ENCODE measurements around the gene TTLL10. TPM values are rescaled to one million over a fixed set of nuclear protein-coding genes. Genes with fewer than 3 reads are reported as not detected.
"Not testable (repeated sequence)": the region's sequence is repeated elsewhere in the genome, so short reads cannot be mapped to it uniquely, and the experiment has no call there.

TTLL10 gene
- total RNA-seq, 2 experiments from 2014 or later, result not detected

- Mint-ChIP-seq H3K36me3 (no peaks in the 10 kb centered on the region), H3K4me3 (peak overlapping the region; percentile 8), H3K9me3 (no peaks in the 10 kb centered on the region), H3K27ac (peak overlapping the region; percentile 99), H3K27me3 (no peaks in the 10 kb centered on the region), H3K4me1 (peaks cover 4% of the 10 kb centered on the region)
- POLR2A ChIA-PET, result interaction anchor here (0.6 to 1.2 kb wide), 5 partner anchors 10 to 43 kb away, joined by 3 to 4 read pairs (median 3); partner anchors contain the start of gene TTLL10
- ATAC-seq (ENCODE audit: low read depth) (no peak), DNase-seq (no peak)
Observed at GRCh38 chr1:1144843-1145546, 28.7 kb upstream of the TTLL10 start.

DNA sequence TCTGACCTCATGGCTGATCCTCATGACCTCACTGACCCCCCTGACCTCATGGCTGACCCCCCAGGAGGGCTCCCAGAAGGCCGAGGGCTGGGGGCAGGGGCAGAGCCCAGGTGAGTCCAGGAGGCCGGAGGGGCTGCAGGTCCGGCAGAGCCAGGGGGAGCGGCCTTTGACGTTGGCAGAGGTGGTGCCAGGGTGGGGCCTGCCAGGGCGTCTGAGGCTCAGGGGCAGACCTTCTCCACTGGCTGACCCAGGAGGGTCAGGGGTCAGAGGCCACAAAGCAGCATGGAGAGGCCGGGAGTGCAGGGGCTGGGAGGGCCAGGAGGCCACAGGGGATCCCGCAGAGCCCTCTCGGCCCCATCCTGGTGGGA, 28.1 kb upstream of the TTLL10 start:
- Mint-ChIP-seq H3K27me3 (no peaks in the 10 kb centered on the region), H3K4me3 (no peak overlapping the region), H3K4me1 (peaks cover 4% of the 10 kb centered on the region), H3K27ac (peak overlapping the region; percentile 91), H3K9me3 (no peaks in the 10 kb centered on the region), H3K36me3 (no peaks in the 10 kb centered on the region)
- no peak for DNase-seq
- ATAC-seq (ENCODE audit: low read depth), result no peak
- POLR2A ChIA-PET, result no interaction called here

DNA sequence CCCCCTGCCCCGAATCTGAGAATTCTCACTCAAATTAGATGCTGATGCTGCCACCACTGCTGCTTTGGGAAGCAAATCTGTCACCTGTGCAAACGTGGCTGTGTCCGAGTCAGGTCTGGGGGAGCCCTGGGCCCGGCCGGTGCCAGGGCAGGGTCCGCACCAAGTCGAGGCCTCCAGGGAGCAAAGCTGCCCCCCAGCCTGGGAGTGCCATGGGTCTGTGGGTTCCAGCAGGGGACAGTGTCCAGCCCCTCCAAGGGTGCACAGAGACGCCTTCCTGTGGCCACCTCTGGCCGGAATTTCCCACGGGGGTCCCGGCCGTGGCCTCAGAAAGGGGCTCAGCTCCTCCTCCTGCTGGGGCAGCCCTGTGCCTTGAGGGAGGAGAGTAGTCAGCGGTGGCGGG, 27.7 kb upstream of the TTLL10 start:
- peaks cover 4% of the 10 kb centered on the region for H3K4me1 Mint-ChIP-seq
- H3K36me3 Mint-ChIP-seq, result no peaks in the 10 kb centered on the region
- no peaks in the 10 kb centered on the region for H3K9me3 Mint-ChIP-seq
- DNase-seq (no peak), ATAC-seq (ENCODE audit: low read depth) (no peak)
- POLR2A ChIA-PET, result no interaction called here
- H3K27ac Mint-ChIP-seq, result no peak overlapping the region
- H3K27me3 Mint-ChIP-seq, result no peaks in the 10 kb centered on the region
- no peak overlapping the region for H3K4me3 Mint-ChIP-seq

- no peaks in the 10 kb centered on the region for H3K36me3 Mint-ChIP-seq
- H3K27ac Mint-ChIP-seq, result peak overlapping the region; percentile 67
Observed at GRCh38 chr1:1146596-1146995, 27.1 kb upstream of the TTLL10 start.

DNA sequence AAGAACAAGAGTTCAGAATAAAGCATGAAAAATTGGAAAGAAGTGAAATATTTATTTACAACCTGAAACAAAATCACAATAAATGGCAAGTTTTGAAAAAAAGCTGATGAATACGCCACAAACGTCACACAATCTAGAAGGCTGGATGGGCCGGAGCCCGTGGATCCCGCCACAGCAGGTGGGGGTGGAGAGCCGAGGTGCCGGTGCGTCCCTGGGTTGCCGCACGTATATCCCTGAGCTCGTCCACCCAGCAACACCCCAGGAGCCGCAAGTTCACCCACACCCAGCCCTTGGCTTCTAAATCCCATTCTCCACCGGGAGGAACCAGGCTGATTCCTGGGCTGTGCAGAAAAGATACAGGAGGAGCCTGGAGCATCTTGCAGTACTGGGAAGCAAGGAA, 25.6 kb upstream of the TTLL10 start:
- no peak for DNase-seq
- POLR2A ChIA-PET, result no interaction called here
- Mint-ChIP-seq H3K4me3 (no peak overlapping the region), H3K4me1 (peaks cover 3% of the 10 kb centered on the region), H3K27ac (no peak overlapping the region), H3K36me3 (peaks cover 9% of the 10 kb centered on the region), H3K9me3 (peaks cover 12% of the 10 kb centered on the region), H3K27me3 (no peaks in the 10 kb centered on the region)
- ATAC-seq (ENCODE audit: low read depth), result no peak

More at GRCh38 chr1:1146596-1146995, 27.1 kb upstream of the TTLL10 start:
- DNase-seq (no peak), ATAC-seq (ENCODE audit: low read depth) (no peak)
- Mint-ChIP-seq H3K4me3 (no peak overlapping the region), H3K4me1 (peaks cover 4% of the 10 kb centered on the region), H3K27me3 (no peaks in the 10 kb centered on the region), H3K9me3 (no peaks in the 10 kb centered on the region)
- POLR2A ChIA-PET, result no interaction called here

GRCh38 chr1:1148569-1148968, 25.1 kb upstream of the TTLL10 start:
- H3K27ac Mint-ChIP-seq, result no peak overlapping the region
- no peak for DNase-seq
- no peak for ATAC-seq (ENCODE audit: low read depth)
- POLR2A ChIA-PET, result no interaction called here
- peaks cover 16% of the 10 kb centered on the region for H3K9me3 Mint-ChIP-seq
- H3K4me3 Mint-ChIP-seq, result no peak overlapping the region
- no peaks in the 10 kb centered on the region for H3K27me3 Mint-ChIP-seq
- peaks cover 12% of the 10 kb centered on the region for H3K36me3 Mint-ChIP-seq
- peaks cover 3% of the 10 kb centered on the region for H3K4me1 Mint-ChIP-seq

GRCh38 chr1:1149416-1149815, 24.3 kb upstream of the TTLL10 start:
- ATAC-seq (ENCODE audit: low read depth), result no peak

GRCh38 chr1:1150100-1150499, 23.6 kb upstream of the TTLL10 start:
- Mint-ChIP-seq H3K36me3 (peaks cover 12% of the 10 kb centered on the region), H3K27ac (no peak overlapping the region), H3K9me3 (peaks cover 20% of the 10 kb centered on the region), H3K4me3 (no peak overlapping the region), H3K4me1 (no peaks in the 10 kb centered on the region), H3K27me3 (no peaks in the 10 kb centered on the region)
- no peak for DNase-seq
- POLR2A ChIA-PET, result no interaction called here
- ATAC-seq (ENCODE audit: low read depth), result no peak

More at GRCh38 chr1:1149416-1149815, 24.3 kb upstream of the TTLL10 start:
- no peak overlapping the region for H3K4me3 Mint-ChIP-seq
- H3K27ac Mint-ChIP-seq, result no peak overlapping the region
- H3K36me3 Mint-ChIP-seq, result peaks cover 12% of the 10 kb centered on the region
- H3K9me3 Mint-ChIP-seq, result peaks cover 20% of the 10 kb centered on the region
- H3K27me3 Mint-ChIP-seq, result no peaks in the 10 kb centered on the region
- H3K4me1 Mint-ChIP-seq, result no peaks in the 10 kb centered on the region
- no peak for DNase-seq
- POLR2A ChIA-PET, result interaction anchor here (0.7 kb wide), 1 partner anchor 83 kb away, joined by 4 read pairs; the partner anchor contains the start of gene B3GALT6

GRCh38 chr1:1151306-1151705, 22.4 kb upstream of the TTLL10 start:
- Mint-ChIP-seq H3K4me3 (no peak overlapping the region), H3K27ac (no peak overlapping the region), H3K4me1 (no peaks in the 10 kb centered on the region), H3K9me3 (peaks cover 20% of the 10 kb centered on the region), H3K36me3 (peaks cover 12% of the 10 kb centered on the region), H3K27me3 (no peaks in the 10 kb centered on the region)
- ATAC-seq (ENCODE audit: low read depth) (no peak), DNase-seq (no peak)
- POLR2A ChIA-PET, result no interaction called here

GRCh38 chr1:1152431-1152830, 21.2 kb upstream of the TTLL10 start:
- H3K4me1 Mint-ChIP-seq; POLR2A ChIA-PET; ATAC-seq (ENCODE audit: low read depth); H3K27me3 Mint-ChIP-seq; DNase-seq; H3K4me3 Mint-ChIP-seq: not testable (repeated sequence)
- H3K9me3 Mint-ChIP-seq, result peaks cover 20% of the 10 kb centered on the region
- peak overlapping the region; percentile 64 for H3K27ac Mint-ChIP-seq
- H3K36me3 Mint-ChIP-seq, result peaks cover 12% of the 10 kb centered on the region

- H3K4me3 Mint-ChIP-seq; ATAC-seq (ENCODE audit: low read depth); H3K27me3 Mint-ChIP-seq; DNase-seq; H3K4me1 Mint-ChIP-seq: not testable (repeated sequence)
- Mint-ChIP-seq H3K36me3 (peaks cover 12% of the 10 kb centered on the region), H3K9me3 (peaks cover 20% of the 10 kb centered on the region), H3K27ac (peak overlapping the region; percentile 64)
- POLR2A ChIA-PET, result interaction anchor here (0.8 kb wide), 1 partner anchor 12 kb away, joined by 3 read pairs; no protein-coding TSS in a partner anchor
Observed at GRCh38 chr1:1153215-1153614, 20.5 kb upstream of the TTLL10 start.

DNA sequence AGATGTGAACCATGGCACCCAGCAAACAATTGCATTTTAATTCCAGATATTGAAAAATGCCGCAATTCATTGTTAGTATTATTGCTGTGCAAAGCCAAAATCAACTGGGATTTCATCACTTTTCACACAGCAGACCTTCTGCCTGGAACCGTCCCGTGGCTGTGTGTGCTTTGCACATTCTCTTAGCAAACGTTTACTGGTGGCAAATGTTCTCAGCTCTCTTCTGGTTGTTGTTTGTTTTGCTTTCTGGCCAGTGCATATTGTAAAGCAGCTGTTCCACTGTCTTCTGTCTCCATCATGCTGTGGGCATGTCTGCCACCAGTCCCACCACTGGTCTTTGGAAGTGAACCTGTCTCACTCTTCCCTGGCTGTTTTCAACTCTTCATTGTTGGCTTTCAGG, 19.8 kb upstream of the TTLL10 start:
- peaks cover 12% of the 10 kb centered on the region for H3K36me3 Mint-ChIP-seq
- DNase-seq (no peak), ATAC-seq (ENCODE audit: low read depth) (no peak)
- H3K9me3 Mint-ChIP-seq, result peaks cover 20% of the 10 kb centered on the region
- peaks cover 1% of the 10 kb centered on the region for H3K4me1 Mint-ChIP-seq
- H3K27ac Mint-ChIP-seq, result no peak overlapping the region
- no peaks in the 10 kb centered on the region for H3K27me3 Mint-ChIP-seq
- no peak overlapping the region for H3K4me3 Mint-ChIP-seq
- POLR2A ChIA-PET, result no interaction called here

GRCh38 chr1:1155258-1155657, 18.4 kb upstream of the TTLL10 start:
- Mint-ChIP-seq H3K27me3 (no peaks in the 10 kb centered on the region), H3K4me1 (peaks cover 1% of the 10 kb centered on the region)
- POLR2A ChIA-PET, result interaction anchor here (1.0 kb wide), 1 partner anchor 11 kb away, joined by 4 read pairs; no protein-coding TSS in a partner anchor

More at GRCh38 chr1:1155258-1155657, 18.4 kb upstream of the TTLL10 start:
- peaks cover 20% of the 10 kb centered on the region for H3K9me3 Mint-ChIP-seq
- no peak overlapping the region for H3K4me3 Mint-ChIP-seq
- DNase-seq (no peak), ATAC-seq (ENCODE audit: low read depth) (no peak)
- peaks cover 12% of the 10 kb centered on the region for H3K36me3 Mint-ChIP-seq
- no peak overlapping the region for H3K27ac Mint-ChIP-seq

Measured in activated naive CD8-positive, alpha-beta T cell treated with anti-CD3 and anti-CD28 coated beads, Interleukin-2, amount 10 ng/mL, durations not matched to agents 7 days and 5 days (primary cell).